Astrocyte (in vitro differentiated cells and primary cell): ENCODE results near the gene PPP2R5A. TPM values are rescaled to one million over a fixed set of nuclear protein-coding genes. Genes with fewer than 3 reads are reported as not detected.
A peak's percentile ranks its signal among the peaks of the same experiment; 100 is the strongest.

Source experiments
- DNase-seq: peaks from one replicate; pipeline ENCODE4 v3.0.0-alpha.2; 2010; ENCODE audit warnings: low read depth
- FAIRE-seq: peaks from 2 replicates; lab custom pipeline; 2011; peaks lifted over from hg19 to GRCh38; lab: Jason Lieb, UNC
- H2AFZ ChIP-seq: 2 replicates; pipeline ENCODE4 v1.6.0; 2012; ENCODE audit warnings: low read depth, low read length, inconsistent platforms
- H3K27ac ChIP-seq: 2 replicates; pipeline ENCODE4 v1.5.1; 2011; ENCODE audit warnings: low read depth, low read length, inconsistent platforms
- H3K27me3 ChIP-seq: 2 replicates; pipeline ENCODE4 v1.6.0; 2011; ENCODE audit warnings: low read length, inconsistent platforms; ENCODE audit not compliant: insufficient read depth
- H3K36me3 ChIP-seq: 2 replicates; pipeline ENCODE4 v1.5.1; 2011; ENCODE audit warnings: low read length, inconsistent platforms; ENCODE audit not compliant: insufficient read depth
- H3K4me1 ChIP-seq: 2 replicates; pipeline ENCODE4 v1.5.1; 2011; ENCODE audit warnings: low read length, inconsistent platforms; ENCODE audit not compliant: insufficient read depth
- H3K4me2 ChIP-seq: 2 replicates; pipeline ENCODE4 v1.6.0; 2012; ENCODE audit warnings: low read length, inconsistent platforms
- H3K4me3 ChIP-seq: 2 replicates; pipeline ENCODE4 v1.5.1; 2011; ENCODE audit warnings: low read depth, mild to moderate bottlenecking, low read length, inconsistent platforms; ENCODE audit not compliant: insufficient read depth
- H3K79me2 ChIP-seq: 2 replicates; pipeline ENCODE4 v1.6.0; 2012; ENCODE audit warnings: mild to moderate bottlenecking, low read length, inconsistent platforms; ENCODE audit not compliant: insufficient read depth
- H3K9ac ChIP-seq: 2 replicates; pipeline ENCODE4 v1.6.0; 2012; ENCODE audit warnings: mild to moderate bottlenecking, low read length, inconsistent platforms
- H3K9me3 ChIP-seq: 2 replicates; pipeline ENCODE4 v1.5.1; 2012; ENCODE audit warnings: low read depth, mild to moderate bottlenecking, low read length, inconsistent platforms; ENCODE audit not compliant: insufficient read depth
- H4K20me1 ChIP-seq: 2 replicates; pipeline ENCODE4 v1.6.0; 2012; ENCODE audit warnings: low read length, inconsistent platforms; ENCODE audit not compliant: insufficient read depth
- H3K27ac Mint-ChIP-seq: one replicate; pipeline ENCODE4 v1.8.0; 2021; ENCODE audit warnings: mild to moderate bottlenecking, mixed read lengths; ENCODE audit not compliant: unreplicated experiment
- H3K27me3 Mint-ChIP-seq: one replicate; pipeline ENCODE4 v1.8.0; 2021; ENCODE audit warnings: low read depth, mixed read lengths; ENCODE audit not compliant: unreplicated experiment
- H3K36me3 Mint-ChIP-seq: one replicate; pipeline ENCODE4 v1.8.0; 2021; ENCODE audit warnings: low read depth, mixed read lengths; ENCODE audit not compliant: unreplicated experiment
- H3K4me1 Mint-ChIP-seq: one replicate; pipeline ENCODE4 v1.8.0; 2021; ENCODE audit warnings: low read depth, mixed read lengths; ENCODE audit not compliant: unreplicated experiment
- H3K4me3 Mint-ChIP-seq: one replicate; pipeline ENCODE4 v1.8.0; 2021; ENCODE audit warnings: mild to moderate bottlenecking, moderate library complexity, mixed read lengths; ENCODE audit not compliant: unreplicated experiment
- H3K9me3 Mint-ChIP-seq: one replicate; pipeline ENCODE4 v1.8.0; 2021; ENCODE audit warnings: mild to moderate bottlenecking, mixed read lengths; ENCODE audit not compliant: unreplicated experiment
- EZH2 ChIP-seq: IDR thresholded peaks from 2 replicates; pipeline ENCODE4 v1.6.1; 2012; ENCODE audit warnings: mild to moderate bottlenecking, low read length, inconsistent platforms; ENCODE audit not compliant: insufficient read depth
- total RNA-seq: library from RNA; stranded (reverse); gene quantifications from 2 replicates; pipeline ENCODE4 v1.2.1, GENCODE V29; 2021
- TF ChIP-seq, protein P1 (sequence below): IDR thresholded peaks from 2 replicates; pipeline ENCODE4 v1.5.1; 2011; ENCODE audit warnings: low read depth, mild to moderate bottlenecking, inconsistent platforms, low read length, moderate library complexity; ENCODE audit not compliant: insufficient read depth

Gene PPP2R5A
- total RNA-seq, 1 donor from 2014 or later, result 13.2 TPM

DNA sequence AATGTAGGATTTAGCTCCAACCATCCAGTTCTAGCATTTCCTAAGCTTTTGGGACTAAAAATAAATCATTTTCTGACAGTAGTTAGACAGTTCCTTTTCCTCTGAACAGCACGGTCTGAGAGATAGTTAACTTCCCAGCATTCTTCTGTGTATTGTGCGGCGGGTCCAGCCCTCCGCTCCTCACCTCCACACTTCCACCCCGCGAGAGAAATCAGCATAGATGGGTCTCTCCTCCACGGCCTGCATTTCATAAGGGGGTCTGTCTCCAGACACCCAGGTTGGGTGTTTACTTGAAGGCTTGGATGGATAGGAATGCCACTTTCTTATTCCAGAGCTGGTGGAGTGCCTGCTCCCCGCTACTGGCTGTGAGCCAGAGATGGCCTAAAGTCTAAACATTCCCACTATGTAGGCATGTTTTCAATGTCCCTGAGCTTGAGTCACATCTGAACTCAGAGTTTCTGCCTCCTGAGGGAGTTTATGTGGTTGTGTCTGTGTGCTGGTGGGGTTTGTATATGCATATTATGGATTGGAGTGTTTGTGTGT is 38.0 kb upstream of the PPP2R5A start:
- H3K27me3 ChIP-seq, result no peaks in the 10 kb centered on the region
- no peaks in the 10 kb centered on the region for H4K20me1 ChIP-seq
- DNase-seq, result peak; percentile 13
- no peaks in the 10 kb centered on the region for H3K79me2 ChIP-seq
- no peaks in the 10 kb centered on the region for H3K4me1 ChIP-seq
- H3K27ac Mint-ChIP-seq, result no peak overlapping the region
- H3K36me3 ChIP-seq, result no peaks in the 10 kb centered on the region
- H3K27ac ChIP-seq, result no peak overlapping the region
- no peak for TF ChIP-seq EZH2
- TF ChIP-seq, protein P1, sequence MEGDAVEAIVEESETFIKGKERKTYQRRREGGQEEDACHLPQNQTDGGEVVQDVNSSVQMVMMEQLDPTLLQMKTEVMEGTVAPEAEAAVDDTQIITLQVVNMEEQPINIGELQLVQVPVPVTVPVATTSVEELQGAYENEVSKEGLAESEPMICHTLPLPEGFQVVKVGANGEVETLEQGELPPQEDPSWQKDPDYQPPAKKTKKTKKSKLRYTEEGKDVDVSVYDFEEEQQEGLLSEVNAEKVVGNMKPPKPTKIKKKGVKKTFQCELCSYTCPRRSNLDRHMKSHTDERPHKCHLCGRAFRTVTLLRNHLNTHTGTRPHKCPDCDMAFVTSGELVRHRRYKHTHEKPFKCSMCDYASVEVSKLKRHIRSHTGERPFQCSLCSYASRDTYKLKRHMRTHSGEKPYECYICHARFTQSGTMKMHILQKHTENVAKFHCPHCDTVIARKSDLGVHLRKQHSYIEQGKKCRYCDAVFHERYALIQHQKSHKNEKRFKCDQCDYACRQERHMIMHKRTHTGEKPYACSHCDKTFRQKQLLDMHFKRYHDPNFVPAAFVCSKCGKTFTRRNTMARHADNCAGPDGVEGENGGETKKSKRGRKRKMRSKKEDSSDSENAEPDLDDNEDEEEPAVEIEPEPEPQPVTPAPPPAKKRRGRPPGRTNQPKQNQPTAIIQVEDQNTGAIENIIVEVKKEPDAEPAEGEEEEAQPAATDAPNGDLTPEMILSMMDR, result no peak
- no peaks in the 10 kb centered on the region for H3K9me3 Mint-ChIP-seq
- no peak overlapping the region for H2AFZ ChIP-seq
- peaks cover 7% of the 10 kb centered on the region for H3K27me3 Mint-ChIP-seq
- FAIRE-seq, result no peak
- H3K4me2 ChIP-seq, result peak overlapping the region; percentile 27
- peaks cover 9% of the 10 kb centered on the region for H3K4me1 Mint-ChIP-seq
- no peak overlapping the region for H3K9ac ChIP-seq
- no peaks in the 10 kb centered on the region for H3K9me3 ChIP-seq
- no peak overlapping the region for H3K4me3 ChIP-seq
- no peaks in the 10 kb centered on the region for H3K36me3 Mint-ChIP-seq
- no peak overlapping the region for H3K4me3 Mint-ChIP-seq

DNA sequence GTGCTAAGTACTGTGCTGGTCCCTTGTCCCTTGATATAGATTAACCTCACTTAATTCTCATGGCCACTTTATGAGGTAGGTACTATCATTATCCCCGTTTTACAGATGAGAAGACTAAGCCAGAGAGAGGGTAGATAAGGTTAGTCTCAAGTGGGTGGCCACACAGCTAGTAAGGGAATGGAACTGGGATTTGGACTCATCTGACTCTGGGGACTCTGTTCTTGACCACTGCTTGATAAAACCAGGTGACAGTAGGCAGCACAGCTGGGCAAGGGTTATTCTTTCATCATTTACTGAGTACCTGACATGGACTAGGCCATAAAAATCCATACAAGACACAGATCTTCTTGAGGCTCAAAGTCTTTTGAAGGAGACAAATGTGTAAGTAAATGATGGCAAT is 37.2 kb upstream of the PPP2R5A start:
- Histone ChIP-seq H3K27me3 (no peaks in the 10 kb centered on the region), H3K4me2 (no peak overlapping the region), H4K20me1 (no peaks in the 10 kb centered on the region), H3K27ac (no peak overlapping the region), H3K9me3 (no peaks in the 10 kb centered on the region), H3K9ac (no peak overlapping the region), H3K4me1 (no peaks in the 10 kb centered on the region), H3K4me3 (no peak overlapping the region), H2AFZ (no peak overlapping the region), H3K36me3 (no peaks in the 10 kb centered on the region), H3K79me2 (no peaks in the 10 kb centered on the region)
- Mint-ChIP-seq H3K36me3 (no peaks in the 10 kb centered on the region), H3K4me3 (no peak overlapping the region), H3K4me1 (peaks cover 9% of the 10 kb centered on the region), H3K27ac (no peak overlapping the region), H3K27me3 (peaks cover 7% of the 10 kb centered on the region), H3K9me3 (no peaks in the 10 kb centered on the region)
- no peak for FAIRE-seq
- TF ChIP-seq EZH2, result no peak
- TF ChIP-seq, protein P1, result no peak
- no peak for DNase-seq

DNA sequence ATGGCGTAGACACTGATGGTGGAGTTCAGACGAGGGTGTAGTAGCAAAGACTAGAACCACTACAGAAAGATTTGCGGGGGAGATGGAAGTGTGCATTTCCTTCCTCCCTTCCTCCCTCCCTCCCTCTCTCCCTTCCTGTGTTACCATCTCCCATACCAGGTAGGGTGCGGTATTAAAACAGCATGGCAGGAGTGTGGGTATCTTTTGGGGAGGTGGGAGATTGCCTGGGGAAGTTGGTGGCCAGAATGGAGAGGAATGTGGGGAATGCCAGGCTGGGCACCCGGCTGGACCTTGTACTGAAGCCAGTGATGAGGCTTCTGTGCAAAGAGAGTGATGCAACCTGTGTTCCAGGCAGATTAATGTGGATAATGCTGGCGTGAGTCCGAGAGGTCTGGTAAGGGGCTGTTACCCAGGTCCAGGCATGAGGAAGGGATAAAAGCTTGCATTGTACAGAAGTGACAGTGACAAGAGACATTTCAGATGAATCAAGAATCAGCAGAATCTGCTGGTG is 30.3 kb upstream of the PPP2R5A start:
- FAIRE-seq (no peak), DNase-seq (no peak)
- Histone ChIP-seq H3K9me3 (no peaks in the 10 kb centered on the region), H3K27me3 (peaks cover 5% of the 10 kb centered on the region), H3K27ac (no peak overlapping the region), H3K79me2 (no peaks in the 10 kb centered on the region), H4K20me1 (no peaks in the 10 kb centered on the region), H3K36me3 (no peaks in the 10 kb centered on the region), H2AFZ (no peak overlapping the region), H3K4me2 (no peak overlapping the region), H3K4me1 (no peaks in the 10 kb centered on the region), H3K4me3 (no peak overlapping the region), H3K9ac (no peak overlapping the region)
- TF ChIP-seq EZH2, result no peak
- TF ChIP-seq, protein P1, result no peak
- H3K4me1 Mint-ChIP-seq, result no peaks in the 10 kb centered on the region
- peaks cover 9% of the 10 kb centered on the region for H3K27me3 Mint-ChIP-seq
- H3K9me3 Mint-ChIP-seq, result no peaks in the 10 kb centered on the region
- no peak overlapping the region for H3K4me3 Mint-ChIP-seq
- no peak overlapping the region for H3K27ac Mint-ChIP-seq
- H3K36me3 Mint-ChIP-seq, result no peaks in the 10 kb centered on the region
